Hair follicle dermal papilla cell (primary cell): ENCODE data around the gene CD22. TPM values are rescaled to one million over a fixed set of nuclear protein-coding genes. Genes with fewer than 3 reads are reported as not detected.

Experiments used
- total RNA-seq: library from RNA; depleted of rRNA; stranded (reverse); fragments of >200 nt; gene quantifications from 2 replicates; pipeline ENCODE4 v1.2.3, GENCODE V29; 2012

Gene CD22
- not detected in 2 replicates for total RNA-seq

GRCh38 chr19:35328851-35329285, at the start of gene CD22:
CD22 (plus strand) TSS chr19:35329187; CDS start chr19:35332041, 2,854 bp downstream.

GRCh38 chr19:35291916-35292315, 37.1 kb upstream of the CD22 start, which contains the start of gene MAG:
MAG (plus strand) TSS chr19:35292161; CDS start chr19:35295409, 3,248 bp downstream.

GRCh38 chr19:35347171-35347929, 18.4 kb downstream of the CD22 start, which contains the start of gene FFAR1:
FFAR1 (plus strand) TSS chr19:35347902; CDS start chr19:35351552, 3,650 bp downstream.

GRCh38 chr19:35357867-35358573, 29.0 kb downstream of the CD22 start, which contains the start of gene FFAR3:
FFAR3 (plus strand) TSS chr19:35358460; CDS start chr19:35358891, 431 bp downstream.

GRCh38 chr19:35370722-35371121, 41.7 kb downstream of the CD22 start, which contains the start of gene GPR42:
GPR42 (plus strand) TSS chr19:35371068; CDS start chr19:35371360, 292 bp downstream.

Other genes starting within 250 kb of the CD22 start
- not detected in 2 replicates for gene FXYD3, start 213.4 kb upstream of the CD22 start, total RNA-seq
- 1.2 and 1.3 TPM in 2 replicates for gene LGI4, start 194.1 kb upstream of the CD22 start, total RNA-seq
- 0.73 and 2.1 TPM in 2 replicates for gene FXYD1, start 190.4 kb upstream of the CD22 start, total RNA-seq
- not detected in 2 replicates for gene FXYD7, start 185.9 kb upstream of the CD22 start, total RNA-seq
- gene FXYD5, start 174.5 kb upstream of the CD22 start, total RNA-seq = 53.2 and 73.8 TPM in 2 replicates
- gene FAM187B, start 100.4 kb upstream of the CD22 start, total RNA-seq = not detected in 2 replicates
- gene LSR, start 80.2 kb upstream of the CD22 start, total RNA-seq = 0.36 and 0.49 TPM in 2 replicates
- 64.4 and 64.5 TPM in 2 replicates for gene USF2, start 60.2 kb upstream of the CD22 start, total RNA-seq
- under 0.01 TPM in 1 of 2 replicates, not detected in the other for gene HAMP, start 46.7 kb upstream of the CD22 start, total RNA-seq
- not detected in 2 replicates for gene MAG, start 37.0 kb upstream of the CD22 start, total RNA-seq
- not detected in 2 replicates for gene FFAR1, start 18.7 kb downstream of the CD22 start, total RNA-seq
- gene FFAR3, start 29.3 kb downstream of the CD22 start, total RNA-seq = not detected in 2 replicates
- not detected in 2 replicates for gene GPR42, start 41.9 kb downstream of the CD22 start, total RNA-seq
- not detected in 2 replicates for gene FFAR2, start 119.1 kb downstream of the CD22 start, total RNA-seq
- gene KRTDAP, start 161.3 kb downstream of the CD22 start, total RNA-seq = not detected in 2 replicates
- gene DMKN, start 184.5 kb downstream of the CD22 start, total RNA-seq = 5.2 and 9.2 TPM in 2 replicates
- gene SBSN, start 199.1 kb downstream of the CD22 start, total RNA-seq = 0.65 and 1.6 TPM in 2 replicates
- gene GAPDHS, start 204.3 kb downstream of the CD22 start, total RNA-seq = not detected in 2 replicates
- 46.4 and 51.9 TPM in 2 replicates for gene TMEM147, start 216.4 kb downstream of the CD22 start, total RNA-seq
- not detected in 2 replicates for gene ATP4A, start 234.5 kb downstream of the CD22 start, total RNA-seq